Fibroblast of lung (primary cell): ENCODE results near the gene OR2AE1. TPM values are rescaled to one million over a fixed set of nuclear protein-coding genes. Genes with fewer than 3 reads are reported as not detected.
A peak's percentile ranks its signal among the peaks of the same experiment; 100 is the strongest.

Source experiments
- DNase-seq, 2 donors: peaks; one replicate each; pipeline versions ENCODE4 v3.0.0 to v3.0.0-alpha.2; 2010; ENCODE audit warnings: low read depth in 2 of 2
- H2AFZ ChIP-seq: 2 replicates; pipeline ENCODE4 v1.5.1; 2012; ENCODE audit warnings: low read length, control low read depth, inconsistent platforms
- H3K27ac ChIP-seq: 2 replicates; pipeline ENCODE4 v1.5.1; 2011; ENCODE audit warnings: low read length, control low read depth; ENCODE audit not compliant: insufficient read depth
- H3K27me3 ChIP-seq: 2 replicates; pipeline ENCODE4 v1.5.1; 2011; ENCODE audit warnings: mild to moderate bottlenecking, low read length; ENCODE audit not compliant: control insufficient read depth, insufficient read depth
- H3K36me3 ChIP-seq: 2 replicates; pipeline ENCODE4 v1.5.1; 2011; ENCODE audit warnings: low read length; ENCODE audit not compliant: control insufficient read depth, insufficient read depth
- H3K4me1 ChIP-seq: 2 replicates; pipeline ENCODE4 v1.5.1; 2011; ENCODE audit warnings: low read length; ENCODE audit not compliant: control insufficient read depth, insufficient read depth; ENCODE audit errors: extremely low read depth
- H3K4me2 ChIP-seq: 2 replicates; pipeline ENCODE4 v1.5.1; 2011; ENCODE audit warnings: low read length, control low read depth; ENCODE audit not compliant: insufficient read depth; ENCODE audit errors: extremely low read depth
- H3K4me3 ChIP-seq, 4 experiments: fragments of 200-600 bp in 1 of 4; sonication (generic) in 1 of 4; replicated peaks in 1 of 4; 2 replicates each; pipeline ENCODE4 v1.5.1; 2011 to 2016; ENCODE audit warnings: low read length in 4 of 4, low read depth in 3 of 4, mild to moderate bottlenecking in 3 of 4, control low read depth in 2 of 4, inconsistent platforms in 1 of 4, mixed read lengths in 1 of 4; ENCODE audit not compliant: insufficient read depth in 1 of 4; ENCODE audit errors: control extremely low read depth in 1 of 4
- H3K79me2 ChIP-seq: 2 replicates; pipeline ENCODE4 v1.5.1; 2012; ENCODE audit warnings: mild to moderate bottlenecking, low read length, inconsistent platforms; ENCODE audit not compliant: control insufficient read depth, insufficient read depth
- H3K9ac ChIP-seq: 2 replicates; pipeline ENCODE4 v1.5.1; 2011; ENCODE audit warnings: mild to moderate bottlenecking, low read length, control low read depth; ENCODE audit not compliant: insufficient read depth
- H3K9me3 ChIP-seq: 2 replicates; pipeline ENCODE4 v1.5.1; 2012; ENCODE audit warnings: low read depth, low read length; ENCODE audit not compliant: control insufficient read depth, insufficient read depth
- H4K20me1 ChIP-seq: 2 replicates; pipeline ENCODE4 v1.5.1; 2011; ENCODE audit warnings: low read length; ENCODE audit not compliant: control insufficient read depth, insufficient read depth; ENCODE audit errors: extremely low read depth
- CTCF ChIP-seq, 2 donors: IDR thresholded peaks in 1 of 2; conservative IDR thresholded peaks in 1 of 2; 1 replicate in 1 of 2; 2 replicates in 1 of 2; pipeline ENCODE4 v1.5.1; 2011 to 2012; ENCODE audit warnings: low read length in 2 of 2, control low read depth in 1 of 2, inconsistent platforms in 1 of 2, low read depth in 1 of 2, mild to moderate bottlenecking in 1 of 2
- EZH2 ChIP-seq: IDR thresholded peaks from 2 replicates; pipeline ENCODE4 v1.5.1; 2012; ENCODE audit warnings: low read length, control low read depth, mild to moderate bottlenecking; ENCODE audit errors: missing control alignments
- polyA plus RNA-seq, 2 donors: library from polyadenylated mRNA; depleted of rRNA in 1 of 2; stranded (reverse) in 1 of 2; unstranded in 1 of 2; fragments of >200 nt; gene quantifications; 2 replicates each; pipeline ENCODE4 v1.2.1, GENCODE V29; 2011 to 2012; ENCODE audit warnings: missing spikeins in 1 of 2
- total RNA-seq: library from RNA; depleted of rRNA; stranded (reverse); fragments of >200 nt; gene quantifications from 2 replicates; pipeline ENCODE4 v1.2.1, GENCODE V29; 2014

Gene OR2AE1
- total and polyA plus RNA-seq, 2 donors (not counting 1 experiment from before 2014, with no cell fraction given), result 0.10 to 0.17 TPM

GRCh38 chr7:99848420-99849216, 28.2 kb downstream of the OR2AE1 start:
- DNase-seq, result no peak
- H3K27me3 ChIP-seq, result no peaks in the 10 kb centered on the region
- no peak overlapping the region for H3K4me3 ChIP-seq
- H3K4me2 ChIP-seq, result no peak overlapping the region
- no peaks in the 10 kb centered on the region for H3K79me2 ChIP-seq
- H4K20me1 ChIP-seq, result no peaks in the 10 kb centered on the region
- H3K36me3 ChIP-seq, result no peaks in the 10 kb centered on the region
- no peak for TF ChIP-seq CTCF (conservative IDR thresholded peaks at IDR 0.05 in 1 of 2, IDR thresholded peaks at IDR 0.05 in 1 of 2; ENCODE audit: low read depth in 1 of 2, low read length in 2 of 2)
- no peak overlapping the region for H3K9ac ChIP-seq
- H2AFZ ChIP-seq, result no peak overlapping the region
- no peaks in the 10 kb centered on the region for H3K4me1 ChIP-seq
- H3K27ac ChIP-seq, result no peak overlapping the region
- no peaks in the 10 kb centered on the region for H3K9me3 ChIP-seq

GRCh38 chr7:99844328-99844727, 32.5 kb downstream of the OR2AE1 start:
- Histone ChIP-seq H3K4me1 (no peaks in the 10 kb centered on the region), H3K9me3 (no peaks in the 10 kb centered on the region), H2AFZ (no peak overlapping the region), H4K20me1 (no peaks in the 10 kb centered on the region), H3K27ac (no peak overlapping the region), H3K27me3 (peaks cover 3% of the 10 kb centered on the region), H3K79me2 (no peaks in the 10 kb centered on the region), H3K4me3 (no peak overlapping the region), H3K9ac (no peak overlapping the region), H3K4me2 (no peak overlapping the region), H3K36me3 (no peaks in the 10 kb centered on the region)
- DNase-seq, result no peak
- TF ChIP-seq CTCF (conservative IDR thresholded peaks at IDR 0.05 in 1 of 2, IDR thresholded peaks at IDR 0.05 in 1 of 2; ENCODE audit: low read depth in 1 of 2, low read length in 2 of 2) (no peak), EZH2 (no peak)

- Histone ChIP-seq H2AFZ (no peak overlapping the region), H3K4me2 (no peak overlapping the region), H3K36me3 (no peaks in the 10 kb centered on the region), H3K79me2 (no peaks in the 10 kb centered on the region), H3K9me3 (no peaks in the 10 kb centered on the region), H3K27ac (no peak overlapping the region), H4K20me1 (no peaks in the 10 kb centered on the region), H3K27me3 (peaks cover 3% of the 10 kb centered on the region), H3K4me3 (no peak overlapping the region), H3K4me1 (no peaks in the 10 kb centered on the region), H3K9ac (no peak overlapping the region)
- TF ChIP-seq CTCF (conservative IDR thresholded peaks at IDR 0.05 in 1 of 2, IDR thresholded peaks at IDR 0.05 in 1 of 2; ENCODE audit: low read depth in 1 of 2, low read length in 2 of 2) (no peak), EZH2 (no peak)
- DNase-seq, result peak; percentile 6 to 12
Observed at GRCh38 chr7:99843808-99844207, 33.0 kb downstream of the OR2AE1 start.
